ENCODE results near the gene ZNF678. TPM values are rescaled to one million over a fixed set of nuclear protein-coding genes. Genes with fewer than 3 reads are reported as not detected.

The ZNF678 gene
- total and polyA plus RNA-seq, 2 of the 8 experiments (the other 6 are each of a cell fraction or from before 2014, with no cell fraction given): 6.9 to 28.3 TPM

DNA sequence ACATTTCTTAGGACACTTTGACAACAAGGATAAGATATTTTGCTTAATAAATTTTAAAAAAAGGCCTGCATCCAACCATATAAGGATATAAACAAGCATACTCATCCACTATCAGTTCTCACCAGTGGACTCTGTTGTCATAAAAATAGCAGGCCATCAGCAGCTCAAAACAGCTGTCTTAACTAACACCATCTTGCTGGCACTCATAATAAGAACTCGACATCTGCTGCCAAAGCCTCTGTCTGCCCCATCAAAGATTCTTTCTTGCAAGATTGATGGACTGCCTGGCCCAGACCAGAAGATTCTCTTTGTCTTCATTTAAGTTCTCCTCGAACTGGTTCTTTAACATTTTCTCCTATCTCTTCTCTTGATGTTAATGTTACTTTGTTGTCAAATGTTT lies 161.7 kb downstream of the ZNF678 start:
- H2BK20ac ChIP-seq (ENCODE audit: low read length): no peak overlapping the region
- H2BK15ac ChIP-seq (ENCODE audit: low read length): no peak overlapping the region
- H3K9me3 ChIP-seq (ENCODE audit: insufficient read depth in 2 of 2, low read depth in 1 of 2, low read length in 1 of 2): peaks cover 23 to 24% of the 10 kb centered on the region in 2 experiments
- H3K18ac ChIP-seq (ENCODE audit: extremely low read depth, low read length): no peak overlapping the region
- no peak overlapping the region for H2AK5ac ChIP-seq (ENCODE audit: low read depth, low read length)
- FAIRE-seq: no peak
- ChIA-PET CTCF (ENCODE audit: partially characterized antibody) (no interaction called here), POLR2A (ENCODE audit: partially characterized antibody) (no interaction called here)
- no peak overlapping the region for H3K9ac ChIP-seq (replicated peaks in 1 of 4; ENCODE audit: extremely low read depth in 1 of 4, low read depth in 3 of 4, low read length in 3 of 4)
- no peak for DNase-seq (ENCODE audit: low read depth in 1 of 2, low spot score in 2 of 2)
- no peak overlapping the region for H3K14ac ChIP-seq (ENCODE audit: insufficient read length)
- no peak overlapping the region for H4K5ac ChIP-seq (ENCODE audit: insufficient read length, low read depth, low read length)
- no peak overlapping the region for H3K27ac ChIP-seq (ENCODE audit: low read depth, low read length)
- H3K23ac ChIP-seq (ENCODE audit: insufficient read length): no peak overlapping the region
- H3K4me1 ChIP-seq (replicated peaks in 1 of 4; ENCODE audit: control insufficient read depth in 3 of 4, insufficient read depth in 4 of 4, low read length in 3 of 4): peaks cover 0 to 12% (median 8%) of the 10 kb centered on the region in 4 experiments; a peak in 6 of 7 replicates
- H3K27me3 ChIP-seq (replicated peaks in 1 of 4; ENCODE audit: control insufficient read depth in 3 of 4, extremely low read depth in 1 of 4, insufficient read depth in 3 of 4, low read length in 3 of 4): no peaks in the 10 kb centered on the region
- H2BK12ac ChIP-seq (ENCODE audit: low read depth, low read length): no peak overlapping the region
- no peaks in the 10 kb centered on the region; a peak in 1 of 8 replicates for H3K36me3 ChIP-seq (ENCODE audit: control insufficient read depth in 2 of 4, insufficient read depth in 4 of 4, low read length in 3 of 4)
- H3K4me2 ChIP-seq (ENCODE audit: insufficient read depth in 1 of 2, low read depth in 2 of 2, low read length in 2 of 2): no peak overlapping the region
- H3K79me1 ChIP-seq (ENCODE audit: low read depth, low read length): no peaks in the 10 kb centered on the region
- no peak overlapping the region; a peak in 1 of 8 replicates for H3K4me3 ChIP-seq (ENCODE audit: extremely low read depth in 1 of 4, insufficient read depth in 2 of 4, low read depth in 3 of 4, low read length in 4 of 4)
- H2BK5ac ChIP-seq (ENCODE audit: low read depth, low read length): no peak overlapping the region
- H4K91ac ChIP-seq (replicated peaks; ENCODE audit: insufficient read length, low read length): no peak overlapping the region
- no peak overlapping the region for H3K4ac ChIP-seq (replicated peaks; ENCODE audit: insufficient read length, low read depth, low read length)
- H2BK120ac ChIP-seq (replicated peaks; ENCODE audit: low read depth, low read length): no peak overlapping the region
- H3K79me2 ChIP-seq (ENCODE audit: control insufficient read depth in 1 of 2, insufficient read depth in 2 of 2, low read length in 2 of 2): no peaks in the 10 kb centered on the region
- WGBS, 2 experiments (ENCODE audit: extremely low coverage in 1 of 2, insufficient coverage in 1 of 2, insufficient read length in 1 of 2, insufficient replicate concordance in 2 of 2, low coverage in 1 of 2, low lambda C conversion rate in 2 of 2, missing lambda C conversion rate in 1 of 2): 90% methylated on average over 2 of the region's 2 CpGs; no CpG with 5 or more reads in 1 of the 2 experiments
- H3K23me2 ChIP-seq (ENCODE audit: low read depth, low read length): peaks cover 4% of the 10 kb centered on the region
- no peak overlapping the region for H3K56ac ChIP-seq (replicated peaks; ENCODE audit: insufficient read length, low read depth, low read length)
- H4K20me1 ChIP-seq (replicated peaks in 1 of 2; ENCODE audit: control insufficient read depth in 1 of 2, insufficient read depth in 2 of 2, low read length in 2 of 2): peaks cover 3% of the 10 kb centered on the region in 2 experiments
- no peak overlapping the region for H4K8ac ChIP-seq (ENCODE audit: extremely low read depth, insufficient read depth, low read length)
- no peak for TF ChIP-seq BRCA1 (IDR thresholded peaks at IDR 0.05; ENCODE audit: low read depth, low read length)
- no peak for TF ChIP-seq ZNF274 (IDR thresholded peaks at IDR 0.05; ENCODE audit: borderline replicate concordance, extremely low read depth, low read length)
- TF ChIP-seq RFX5 (IDR thresholded peaks at IDR 0.05; ENCODE audit: borderline replicate concordance, low read depth, low read length): no peak
- no peak overlapping the region for H2AFZ ChIP-seq (ENCODE audit: low read length)

Measured in H1 (cell line).